Measurements from ENCODE around the gene ZNF280D.
"Not testable (repeated sequence)": the region's sequence is repeated elsewhere in the genome, so short reads cannot be mapped to it uniquely, and the experiment has no call there.

DNA sequence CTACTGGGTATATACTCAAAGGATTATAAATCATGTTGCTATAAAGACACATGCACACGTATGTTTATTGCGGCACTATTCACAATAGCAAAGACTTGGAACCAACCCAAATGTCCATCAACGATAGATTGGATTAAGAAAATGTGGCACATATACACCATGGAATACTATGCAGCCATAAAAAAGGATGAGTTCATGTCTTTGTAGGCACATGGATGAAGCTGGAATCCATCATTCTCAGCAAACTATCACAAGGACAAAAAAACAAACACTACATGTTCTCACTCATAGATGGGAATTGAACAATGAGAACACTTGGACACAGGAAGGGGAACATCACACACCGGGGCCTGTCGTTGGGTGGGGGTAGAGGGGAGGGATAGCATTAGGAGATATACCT, 23.8 kb downstream of the ZNF280D start:
- TF ChIP-seq, protein P1, sequence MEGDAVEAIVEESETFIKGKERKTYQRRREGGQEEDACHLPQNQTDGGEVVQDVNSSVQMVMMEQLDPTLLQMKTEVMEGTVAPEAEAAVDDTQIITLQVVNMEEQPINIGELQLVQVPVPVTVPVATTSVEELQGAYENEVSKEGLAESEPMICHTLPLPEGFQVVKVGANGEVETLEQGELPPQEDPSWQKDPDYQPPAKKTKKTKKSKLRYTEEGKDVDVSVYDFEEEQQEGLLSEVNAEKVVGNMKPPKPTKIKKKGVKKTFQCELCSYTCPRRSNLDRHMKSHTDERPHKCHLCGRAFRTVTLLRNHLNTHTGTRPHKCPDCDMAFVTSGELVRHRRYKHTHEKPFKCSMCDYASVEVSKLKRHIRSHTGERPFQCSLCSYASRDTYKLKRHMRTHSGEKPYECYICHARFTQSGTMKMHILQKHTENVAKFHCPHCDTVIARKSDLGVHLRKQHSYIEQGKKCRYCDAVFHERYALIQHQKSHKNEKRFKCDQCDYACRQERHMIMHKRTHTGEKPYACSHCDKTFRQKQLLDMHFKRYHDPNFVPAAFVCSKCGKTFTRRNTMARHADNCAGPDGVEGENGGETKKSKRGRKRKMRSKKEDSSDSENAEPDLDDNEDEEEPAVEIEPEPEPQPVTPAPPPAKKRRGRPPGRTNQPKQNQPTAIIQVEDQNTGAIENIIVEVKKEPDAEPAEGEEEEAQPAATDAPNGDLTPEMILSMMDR (conservative IDR thresholded peaks at IDR 0.05): not testable (repeated sequence)
- not testable (repeated sequence) for TF ChIP-seq EZH2 (IDR thresholded peaks at IDR 0.05; ENCODE audit: low read depth)
